Thyroid gland (tissue), 4 donors: ENCODE measurements around the gene CLCF1. TPM values are rescaled to one million over a fixed set of nuclear protein-coding genes. Genes with fewer than 3 reads are reported as not detected.

Experiments used
- DNase-seq, 2 donors: peaks; one replicate each; pipeline ENCODE4 v3.0.0-alpha.2; 2019
- H3K27ac ChIP-seq, 3 donors: fragments of 200-600 bp; sonication (generic); 1 replicate in 2 of 3; 2 replicates in 1 of 3; pipeline ENCODE4 v1.5.1; 2016 to 2019; ENCODE audit warnings: mild to moderate bottlenecking in 1 of 3, moderate library complexity in 1 of 3
- H3K27me3 ChIP-seq: fragments of 200-600 bp; sonication (generic); one replicate; pipeline ENCODE4 v1.5.1; 2019
- H3K36me3 ChIP-seq, 2 donors: fragments of 200-600 bp; sonication (generic); one replicate each; pipeline ENCODE4 v1.5.1; 2016 to 2019
- H3K4me1 ChIP-seq, 2 donors: fragments of 200-600 bp; sonication (generic); one replicate each; pipeline ENCODE4 v1.5.1; 2017 to 2019
- H3K4me3 ChIP-seq, 3 donors: fragments of 200-600 bp; sonication (generic); replicated peaks in 1 of 3; 1 replicate in 2 of 3; 2 replicates in 1 of 3; pipeline ENCODE4 v1.5.1; 2016; ENCODE audit warnings: mild to moderate bottlenecking in 1 of 3
- H3K9me3 ChIP-seq: fragments of 200-600 bp; sonication (generic); one replicate; pipeline ENCODE4 v1.5.1; 2017
- POLR2A ChIP-seq, 2 donors: fragments of 450-650 bp; IDR thresholded peaks; one replicate each; pipeline ENCODE4 v1.6.1; 2017; ENCODE audit warnings: antibody characterized with exemption in 2 of 2, mild to moderate bottlenecking in 2 of 2, moderate library complexity in 1 of 2
- WGBS, 2 donors: methylation state at CpG; one replicate each; pipeline ENCODE4 v1.1.5; 2017; 5-methylcytosine and 5-hydroxymethylcytosine counted together
- intact Hi-C: fragments of 100-400 bp; cut with DNase I; formaldehyde crosslinking; loops from one replicate; pipeline ENCODE4 v1.15.1; 2023
- total RNA-seq, 4 donors: library from RNA; depleted of rRNA; stranded (reverse); fragments of >200 nt; gene quantifications; one replicate each; pipeline ENCODE4 v1.2.3, GENCODE V29; 2016
- TF ChIP-seq, protein P1 (sequence below), 6 experiments: fragments of 200-600 bp in 3 of 6; fragments of 450-650 bp in 3 of 6; sonication (generic) in 3 of 6; IDR thresholded peaks; one replicate each; pipeline ENCODE4 v1.5.1; 2016 to 2019; ENCODE audit warnings: antibody characterized with exemption in 6 of 6, mild to moderate bottlenecking in 2 of 6, inconsistent platforms in 1 of 6, moderate library complexity in 1 of 6

CLCF1 gene
- total RNA-seq, 4 donors from 2014 or later, result 4.3 to 9.4 (median 6.9) TPM

DNA sequence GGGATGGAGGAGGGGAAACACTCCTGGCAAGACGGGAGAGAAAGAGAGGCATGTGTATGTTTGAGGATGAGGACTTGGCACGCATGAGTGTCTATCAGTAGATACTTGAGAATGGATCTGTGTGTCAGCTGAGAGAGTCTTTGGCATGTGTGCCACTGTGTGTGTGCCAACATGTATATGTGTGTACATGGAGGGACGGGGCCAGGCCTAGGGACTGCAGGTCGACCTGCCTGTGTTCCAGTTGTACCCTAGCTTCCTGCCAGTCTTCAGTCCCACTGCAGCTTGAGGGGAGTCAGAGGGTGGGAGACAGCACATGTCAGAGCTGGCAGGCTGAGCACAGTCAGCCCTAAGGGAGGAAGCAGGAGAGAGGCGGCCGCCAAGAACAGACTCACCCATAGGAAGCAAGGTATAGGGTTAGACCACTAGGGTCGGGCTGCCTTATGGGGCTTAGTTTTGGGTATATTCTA lies 5.6 kb downstream of the CLCF1 start:
- Histone ChIP-seq H3K27me3 (no peaks in the 10 kb centered on the region), H3K27ac (peak overlapping the region; percentile 67 to 82 (median 81)), H3K36me3 (no peaks in the 10 kb centered on the region), H3K9me3 (no peaks in the 10 kb centered on the region), H3K4me3 (no peak overlapping the region), H3K4me1 (peaks cover 55 to 76% of the 10 kb centered on the region in 2 donors)
- WGBS, 2 donors, result 46 to 51% methylated on average over 7 of the region's 7 CpGs
- no peak for DNase-seq
- intact Hi-C loops, result no loop called here
- no peak for TF ChIP-seq POLR2A (IDR thresholded peaks at IDR 0.05)
- TF ChIP-seq, protein P1, sequence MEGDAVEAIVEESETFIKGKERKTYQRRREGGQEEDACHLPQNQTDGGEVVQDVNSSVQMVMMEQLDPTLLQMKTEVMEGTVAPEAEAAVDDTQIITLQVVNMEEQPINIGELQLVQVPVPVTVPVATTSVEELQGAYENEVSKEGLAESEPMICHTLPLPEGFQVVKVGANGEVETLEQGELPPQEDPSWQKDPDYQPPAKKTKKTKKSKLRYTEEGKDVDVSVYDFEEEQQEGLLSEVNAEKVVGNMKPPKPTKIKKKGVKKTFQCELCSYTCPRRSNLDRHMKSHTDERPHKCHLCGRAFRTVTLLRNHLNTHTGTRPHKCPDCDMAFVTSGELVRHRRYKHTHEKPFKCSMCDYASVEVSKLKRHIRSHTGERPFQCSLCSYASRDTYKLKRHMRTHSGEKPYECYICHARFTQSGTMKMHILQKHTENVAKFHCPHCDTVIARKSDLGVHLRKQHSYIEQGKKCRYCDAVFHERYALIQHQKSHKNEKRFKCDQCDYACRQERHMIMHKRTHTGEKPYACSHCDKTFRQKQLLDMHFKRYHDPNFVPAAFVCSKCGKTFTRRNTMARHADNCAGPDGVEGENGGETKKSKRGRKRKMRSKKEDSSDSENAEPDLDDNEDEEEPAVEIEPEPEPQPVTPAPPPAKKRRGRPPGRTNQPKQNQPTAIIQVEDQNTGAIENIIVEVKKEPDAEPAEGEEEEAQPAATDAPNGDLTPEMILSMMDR (IDR thresholded peaks at IDR 0.05), result no peak

DNA sequence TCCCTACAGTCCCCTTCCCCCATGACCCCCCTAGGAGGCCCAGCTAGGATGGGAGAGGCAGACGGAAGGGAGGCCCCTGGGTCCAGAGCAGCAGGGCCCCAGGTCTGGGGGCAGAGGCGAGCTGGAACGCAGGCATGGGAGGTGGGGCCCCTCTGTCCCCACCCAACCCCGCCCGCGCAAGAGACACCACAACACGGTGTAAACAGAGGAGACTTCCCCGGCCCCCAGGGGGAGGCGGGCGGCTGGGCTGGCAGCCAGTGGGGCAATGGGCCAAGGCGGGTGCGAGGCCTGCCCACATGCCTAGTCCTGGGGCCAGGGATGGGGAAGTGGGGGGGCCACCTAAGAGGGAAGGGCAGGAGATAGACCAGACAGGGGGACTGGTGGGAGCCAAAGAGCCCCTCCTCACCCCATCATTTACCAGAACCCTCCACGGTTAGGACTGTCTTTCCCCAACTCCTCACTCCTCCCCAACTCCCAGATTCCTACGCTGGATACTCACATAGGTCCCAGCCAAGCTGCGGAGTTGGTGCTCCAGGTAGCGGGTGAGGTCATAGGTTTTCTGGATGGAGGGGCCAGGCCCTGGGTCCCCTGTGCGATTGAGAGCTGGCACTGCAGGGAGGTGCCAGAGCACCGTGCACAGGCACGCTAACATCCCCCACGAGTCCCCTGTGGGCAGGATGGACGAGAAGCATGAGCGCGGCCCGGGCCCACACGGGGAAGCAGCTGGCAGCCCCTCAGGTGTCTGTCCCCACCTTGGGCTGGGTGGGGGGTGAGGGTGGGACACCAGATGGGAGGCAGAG lies 6.2 kb downstream of the CLCF1 start:
- WGBS, 2 donors, result 37 to 53% methylated on average over 16 to 22 of the region's 25 CpGs
- no peaks in the 10 kb centered on the region for H3K27me3 ChIP-seq
- no peak for TF ChIP-seq POLR2A (IDR thresholded peaks at IDR 0.05)
- TF ChIP-seq, protein P1 (IDR thresholded peaks at IDR 0.05), result no peak
- no peak overlapping the region for H3K4me3 ChIP-seq
- H3K9me3 ChIP-seq, result no peaks in the 10 kb centered on the region
- intact Hi-C loops, result no loop called here
- no peaks in the 10 kb centered on the region for H3K36me3 ChIP-seq
- peak overlapping the region; percentile 67 to 82 (median 81) for H3K27ac ChIP-seq
- peaks cover 53 to 74% of the 10 kb centered on the region in 2 donors for H3K4me1 ChIP-seq
- DNase-seq, result peak in 1 of 2 donors; percentile 44

DNA sequence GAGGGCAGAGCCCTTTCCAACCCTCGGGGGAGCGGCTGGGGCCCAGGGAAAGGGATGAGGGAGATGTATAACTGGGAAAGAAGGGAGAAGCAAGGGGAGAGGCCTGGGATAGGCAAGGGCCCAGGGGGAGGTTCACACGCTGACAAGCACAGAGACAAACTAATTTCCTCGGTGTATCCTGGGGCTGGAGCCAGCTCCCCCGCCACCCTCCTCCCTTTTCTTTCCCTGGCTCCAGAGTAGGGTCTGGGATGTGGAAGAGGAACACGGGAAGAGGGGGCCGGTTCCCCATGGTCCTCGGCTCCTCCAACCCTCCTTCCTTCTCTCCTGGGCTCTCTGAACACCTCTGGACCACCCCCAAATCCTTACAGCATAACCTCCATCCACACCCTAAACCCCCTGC lies 6.9 kb downstream of the CLCF1 start:
- peak in 1 of 2 donors; percentile 37 for DNase-seq
- Histone ChIP-seq H3K36me3 (no peaks in the 10 kb centered on the region), H3K27ac (peak overlapping the region; percentile 67 to 82 (median 81)), H3K4me1 (peaks cover 47 to 68% of the 10 kb centered on the region in 2 donors), H3K27me3 (no peaks in the 10 kb centered on the region), H3K4me3 (no peak overlapping the region), H3K9me3 (no peaks in the 10 kb centered on the region)
- TF ChIP-seq, protein P1 (IDR thresholded peaks at IDR 0.05), result no peak
- TF ChIP-seq POLR2A (IDR thresholded peaks at IDR 0.05), result no peak
- 29 to 41% methylated on average over 8 of the region's 8 CpGs for WGBS, 2 donors
- intact Hi-C loops, result no loop called here

DNA sequence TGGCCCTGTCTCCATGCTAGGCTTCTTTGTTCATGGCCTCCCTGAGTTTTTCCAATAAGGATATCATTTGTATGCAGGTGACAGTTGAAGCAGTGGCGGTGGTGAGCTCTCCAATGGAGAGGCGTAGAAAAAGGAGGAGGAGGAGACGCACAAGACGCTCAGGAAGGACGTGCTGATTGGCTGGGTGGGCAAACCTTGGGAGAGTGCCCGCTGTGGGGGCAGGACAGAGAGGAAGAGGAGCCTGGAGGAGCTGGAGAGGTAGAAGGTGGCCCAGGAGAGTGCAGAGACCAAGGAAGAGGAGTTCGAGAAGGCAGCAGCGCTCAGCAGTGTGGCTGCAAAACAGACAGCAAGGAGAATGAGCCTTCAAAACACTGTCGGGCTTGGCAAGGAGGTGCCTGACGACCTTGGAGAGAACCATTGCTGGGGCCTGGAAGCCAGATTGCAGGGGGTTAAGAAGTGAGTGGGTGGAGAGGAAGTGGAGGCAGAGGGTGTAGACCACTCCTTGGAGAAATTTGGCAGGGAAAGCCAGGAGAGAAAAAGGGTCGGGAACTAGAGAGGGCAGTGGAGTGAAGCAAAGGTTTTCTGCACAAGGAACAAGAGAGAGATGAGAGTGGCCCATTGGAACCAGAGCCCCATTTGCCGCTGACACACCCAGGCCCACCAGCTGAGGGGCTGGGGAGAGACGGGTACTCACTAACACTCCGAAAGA lies 7.5 kb downstream of the CLCF1 start:
- no peaks in the 10 kb centered on the region for H3K9me3 ChIP-seq
- peak; percentile 67 to 70 for DNase-seq
- no peaks in the 10 kb centered on the region for H3K36me3 ChIP-seq
- 25 to 44% methylated on average over 14 of the region's 14 CpGs for WGBS, 2 donors
- H3K27me3 ChIP-seq, result no peaks in the 10 kb centered on the region
- intact Hi-C loops, result no loop called here
- no peak for TF ChIP-seq POLR2A (IDR thresholded peaks at IDR 0.05)
- TF ChIP-seq, protein P1 (IDR thresholded peaks at IDR 0.05), result no peak
- H3K4me1 ChIP-seq, result peaks cover 41 to 62% of the 10 kb centered on the region in 2 donors
- no peak overlapping the region for H3K4me3 ChIP-seq
- peak overlapping the region; percentile 67 to 82 (median 81) for H3K27ac ChIP-seq
